ENCODE data around the gene CDCA3.

Gene CDCA3

GRCh38 chr12:6834873-6835272, 16.2 kb downstream of the CDCA3 start:
- Histone ChIP-seq H4K20me1 (ENCODE audit: insufficient read depth, low read length) (no peaks in the 10 kb centered on the region), H3K36me3 (replicated peaks; ENCODE audit: insufficient read depth, low read length) (no peaks in the 10 kb centered on the region), H3K9ac (ENCODE audit: low read length) (no peak overlapping the region), H2AFZ (ENCODE audit: low read length) (no peak overlapping the region), H3K27me3 (replicated peaks; ENCODE audit: insufficient read depth, low read length) (peaks cover 37% of the 10 kb centered on the region), H3K4me1 (ENCODE audit: low read length) (peaks cover 5% of the 10 kb centered on the region), H3K79me2 (ENCODE audit: low read length) (no peaks in the 10 kb centered on the region), H3K4me2 (ENCODE audit: low read depth, low read length) (no peak overlapping the region), H3K27ac (ENCODE audit: low read length) (no peak overlapping the region), H3K9me3 (replicated peaks; ENCODE audit: insufficient read depth, low read length) (no peaks in the 10 kb centered on the region), H3F3A (ENCODE audit: insufficient read depth, low read length) (no peaks in the 10 kb centered on the region), H3K4me3 (ENCODE audit: low read length) (no peak overlapping the region), H3K9me2 (replicated peaks; ENCODE audit: insufficient read depth, low read length) (no peaks in the 10 kb centered on the region)
- DNase-seq: no peak
- TF ChIP-seq CTCF (IDR thresholded peaks at IDR 0.05; ENCODE audit: low read length) (no peak), EZH2 (optimal IDR thresholded peaks at IDR 0.05; ENCODE audit: low read depth, low read length) (no peak), EZH2phosphoT487 (IDR thresholded peaks at IDR 0.05; ENCODE audit: low read length) (no peak)

- H3K4me1 ChIP-seq (ENCODE audit: low read length): peaks cover under 1% of the 10 kb centered on the region; the same call in 1 of the 2 replicates
- no peaks in the 10 kb centered on the region for H4K20me1 ChIP-seq (ENCODE audit: insufficient read depth, low read length)
- peaks cover 44% of the 10 kb centered on the region for H3K27me3 ChIP-seq (replicated peaks; ENCODE audit: insufficient read depth, low read length)
- no peak overlapping the region for H3K9ac ChIP-seq (ENCODE audit: low read length)
- H3K4me2 ChIP-seq (ENCODE audit: low read depth, low read length): no peak overlapping the region
- DNase-seq: no peak
- H3K27ac ChIP-seq (ENCODE audit: low read length): no peak overlapping the region
- no peaks in the 10 kb centered on the region for H3K36me3 ChIP-seq (replicated peaks; ENCODE audit: insufficient read depth, low read length)
- no peaks in the 10 kb centered on the region for H3K9me3 ChIP-seq (replicated peaks; ENCODE audit: insufficient read depth, low read length)
- TF ChIP-seq CTCF (IDR thresholded peaks at IDR 0.05; ENCODE audit: low read length): no peak
- TF ChIP-seq EZH2phosphoT487 (IDR thresholded peaks at IDR 0.05; ENCODE audit: low read length): no peak
- TF ChIP-seq EZH2 (optimal IDR thresholded peaks at IDR 0.05; ENCODE audit: low read depth, low read length): no peak
- no peaks in the 10 kb centered on the region for H3K9me2 ChIP-seq (replicated peaks; ENCODE audit: insufficient read depth, low read length)
- no peak overlapping the region for H2AFZ ChIP-seq (ENCODE audit: low read length)
- no peak overlapping the region for H3K4me3 ChIP-seq (ENCODE audit: low read length)
- no peaks in the 10 kb centered on the region for H3F3A ChIP-seq (ENCODE audit: insufficient read depth, low read length)
- no peaks in the 10 kb centered on the region for H3K79me2 ChIP-seq (ENCODE audit: low read length)
Observed at GRCh38 chr12:6834254-6834653, 16.8 kb downstream of the CDCA3 start.

- H3K4me3 ChIP-seq (ENCODE audit: low read length): no peak overlapping the region
- no peaks in the 10 kb centered on the region for H3K9me3 ChIP-seq (replicated peaks; ENCODE audit: insufficient read depth, low read length)
- H3K4me2 ChIP-seq (ENCODE audit: low read depth, low read length): no peak overlapping the region
- no peaks in the 10 kb centered on the region for H4K20me1 ChIP-seq (ENCODE audit: insufficient read depth, low read length)
- no peaks in the 10 kb centered on the region for H3K79me2 ChIP-seq (ENCODE audit: low read length)
- H3K27me3 ChIP-seq (replicated peaks; ENCODE audit: insufficient read depth, low read length): peaks cover 51% of the 10 kb centered on the region
- no peaks in the 10 kb centered on the region for H3F3A ChIP-seq (ENCODE audit: insufficient read depth, low read length)
- H3K4me1 ChIP-seq (ENCODE audit: low read length): no peaks in the 10 kb centered on the region
- H3K27ac ChIP-seq (ENCODE audit: low read length): no peak overlapping the region
- no peak overlapping the region for H2AFZ ChIP-seq (ENCODE audit: low read length)
- no peak for TF ChIP-seq CTCF (IDR thresholded peaks at IDR 0.05; ENCODE audit: low read length)
- no peak for TF ChIP-seq EZH2 (optimal IDR thresholded peaks at IDR 0.05; ENCODE audit: low read depth, low read length)
- no peak for TF ChIP-seq EZH2phosphoT487 (IDR thresholded peaks at IDR 0.05; ENCODE audit: low read length)
- no peaks in the 10 kb centered on the region for H3K9me2 ChIP-seq (replicated peaks; ENCODE audit: insufficient read depth, low read length)
- H3K36me3 ChIP-seq (replicated peaks; ENCODE audit: insufficient read depth, low read length): no peaks in the 10 kb centered on the region
- no peak overlapping the region for H3K9ac ChIP-seq (ENCODE audit: low read length)
- DNase-seq: no peak
Observed at GRCh38 chr12:6833189-6833890, 17.7 kb downstream of the CDCA3 start.

Data from MM.1S (cell line).